Right ventricle myocardium superior (tissue), 1 donor: ENCODE results near the gene PAXX. TPM values are rescaled to one million over a fixed set of nuclear protein-coding genes. Genes with fewer than 3 reads are reported as not detected.
"Not testable (repeated sequence)": the region's sequence is repeated elsewhere in the genome, so short reads cannot be mapped to it uniquely, and the experiment has no call there.

ENCODE experiments used
- ATAC-seq: fragments of 200-7000 bp; cut with Tn5 transposase; one replicate; pipeline ENCODE4 v1.9.1; 2020; ENCODE audit warnings: mild to moderate bottlenecking; ENCODE audit not compliant: poor library complexity
- DNase-seq: peaks from one replicate; pipeline ENCODE4 v3.0.0-alpha.2; 2020
- intact Hi-C: fragments of 100-400 bp; cut with DNase I; formaldehyde crosslinking; loops from one replicate; pipeline ENCODE4 v1.11.2; 2022
- total RNA-seq: library from RNA; stranded (reverse); fragmentation: NEBNext Ultra II Directional; extraction: Animal tissue kit (Norgen Biotek cat#: 25700); gene quantifications from one replicate; pipeline ENCODE4 v1.2.1, GENCODE V29; 2021
- donor health status: DM: no; HTN: yes; CAD: no; lungs with severe emphysema.

The PAXX gene
- total RNA-seq, 1 donor from 2014 or later = 19.4 TPM

DNA sequence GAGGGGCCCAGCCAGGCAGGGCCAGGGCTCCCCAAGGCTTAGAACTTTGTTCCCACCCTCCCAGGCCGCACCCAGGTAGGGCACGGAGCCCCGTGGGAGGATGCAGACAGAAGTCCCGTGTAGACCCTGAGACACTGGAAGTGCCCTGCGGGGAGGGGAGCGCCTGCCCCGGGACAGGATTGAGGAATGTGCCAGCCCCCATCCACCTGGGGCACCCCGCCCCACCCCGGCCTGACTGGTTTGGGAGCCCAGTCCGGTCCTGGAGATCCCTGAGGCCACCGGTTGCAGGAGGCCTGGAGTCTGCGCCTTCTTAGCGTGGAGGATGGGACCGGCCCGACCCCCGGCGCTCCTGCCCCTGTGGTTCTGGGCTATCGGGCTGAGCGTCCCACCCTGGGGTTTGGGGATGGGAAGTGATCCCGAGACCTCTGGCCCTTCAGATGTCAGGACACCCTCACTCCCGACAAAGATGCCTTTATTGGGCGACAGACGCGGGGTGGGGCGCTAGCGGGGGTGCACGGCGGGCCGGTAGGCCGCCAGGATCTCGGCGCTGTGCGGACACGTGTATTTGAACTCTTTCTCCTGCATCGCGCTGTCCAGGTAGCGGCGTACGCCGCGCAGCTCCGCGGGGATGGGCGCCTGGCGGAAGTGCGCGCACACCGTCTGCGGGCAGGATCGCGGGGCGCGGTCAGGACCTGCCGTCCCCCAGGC, 2.1 kb downstream of the PAXX start:
- DNase-seq (no peak), ATAC-seq (no peak)
- intact Hi-C loops = no loop called here

DNA sequence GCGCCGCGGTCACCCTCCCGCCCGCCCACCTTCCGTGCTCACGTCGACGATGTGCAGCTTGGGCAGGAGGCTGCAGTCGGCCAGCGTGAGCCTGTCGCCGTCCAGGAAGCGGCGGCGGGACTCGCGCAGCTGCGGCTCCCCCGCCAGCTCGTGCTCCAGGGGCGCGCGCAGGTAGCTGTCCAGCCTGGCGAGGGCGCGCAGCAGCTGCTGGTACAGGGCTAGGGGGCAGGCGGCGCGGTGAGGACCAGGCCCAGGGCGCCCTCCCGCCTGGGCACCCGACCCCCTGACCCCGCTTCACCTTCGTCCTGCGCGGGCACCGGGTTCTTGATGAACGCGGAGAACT, 2.6 kb downstream of the PAXX start:
- intact Hi-C loops = no loop called here
- ATAC-seq (no peak), DNase-seq (no peak)

DNA sequence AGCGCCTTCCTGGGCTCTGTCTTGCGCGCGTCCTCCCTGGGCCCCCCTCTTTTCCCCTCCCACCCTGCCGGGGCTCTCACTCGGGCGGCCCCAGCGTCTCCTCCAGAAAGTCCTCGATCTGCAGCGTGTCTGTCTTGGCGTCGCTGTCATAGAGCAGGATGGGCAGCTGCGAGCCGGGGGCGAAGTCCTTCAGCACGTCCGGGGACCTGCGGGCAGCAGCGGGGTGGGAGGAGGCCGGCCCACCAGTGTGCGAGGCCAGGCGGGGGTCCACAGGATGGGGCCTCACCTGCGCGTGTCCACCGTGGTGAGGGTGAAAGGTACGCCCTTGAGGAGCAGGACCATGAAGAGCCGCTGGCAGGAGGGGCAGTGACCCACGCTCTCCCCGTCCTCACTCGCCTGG, 3.1 kb downstream of the PAXX start:
- intact Hi-C loops = no loop called here
- DNase-seq (no peak), ATAC-seq (no peak)

GRCh38 chr9:136995772-136996311, 3.6 kb downstream of the PAXX start:
- intact Hi-C loops = no loop called here
- no peak for DNase-seq
- no peak for ATAC-seq

GRCh38 chr9:136996361-136997292, 4.4 kb downstream of the PAXX start, which contains the start of gene CLIC3:
Gene CLIC3 (minus strand): TSS chr9:136996568. CDS start chr9:136996543, 25 bp downstream.
- ATAC-seq = no peak
- no peak for DNase-seq
- intact Hi-C loops = no loop called here

DNA sequence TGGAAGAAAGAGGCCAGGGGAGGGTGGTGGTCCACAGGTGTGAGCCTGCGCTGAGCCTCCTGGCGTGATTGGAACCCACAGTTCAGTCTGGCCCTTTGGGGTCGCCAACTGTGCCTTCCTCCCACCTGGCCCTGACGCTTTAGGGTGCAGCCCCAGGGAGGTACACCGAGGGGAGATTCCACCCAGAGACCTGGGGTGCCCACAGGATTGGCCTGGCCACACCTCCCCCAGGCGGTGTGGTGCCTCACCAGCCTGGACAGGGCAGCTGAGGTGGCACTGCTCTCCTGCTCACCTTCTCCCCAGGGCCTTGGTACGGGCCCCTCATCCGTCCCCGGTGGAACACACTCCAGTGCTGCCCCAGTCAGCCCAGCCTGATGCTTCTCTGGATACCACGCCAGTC, 5.1 kb downstream of the PAXX start:
- DNase-seq (no peak), ATAC-seq (no peak)
- intact Hi-C loops = no loop called here

DNA sequence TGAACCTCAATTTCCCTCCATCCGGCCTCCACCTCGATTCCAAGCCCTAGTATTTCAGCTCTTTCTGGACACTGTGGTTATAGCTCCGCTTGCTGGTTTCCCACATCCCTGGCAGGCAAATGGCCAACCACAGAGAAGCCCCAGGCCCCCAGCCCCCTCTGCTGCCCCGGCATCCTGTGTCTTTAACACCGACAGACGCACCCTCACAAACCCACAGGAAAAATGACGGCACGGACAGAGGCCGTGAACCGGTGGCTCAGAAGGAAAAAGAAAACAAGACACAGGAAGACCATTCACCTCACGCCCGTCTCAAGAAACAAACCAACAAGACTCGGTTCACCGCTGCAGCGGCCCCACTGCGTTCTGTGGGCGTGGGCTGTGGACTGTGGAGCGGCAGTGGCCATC, 5.6 kb downstream of the PAXX start:
- ATAC-seq = no peak
- no peak for DNase-seq
- intact Hi-C loops = no loop called here

DNA sequence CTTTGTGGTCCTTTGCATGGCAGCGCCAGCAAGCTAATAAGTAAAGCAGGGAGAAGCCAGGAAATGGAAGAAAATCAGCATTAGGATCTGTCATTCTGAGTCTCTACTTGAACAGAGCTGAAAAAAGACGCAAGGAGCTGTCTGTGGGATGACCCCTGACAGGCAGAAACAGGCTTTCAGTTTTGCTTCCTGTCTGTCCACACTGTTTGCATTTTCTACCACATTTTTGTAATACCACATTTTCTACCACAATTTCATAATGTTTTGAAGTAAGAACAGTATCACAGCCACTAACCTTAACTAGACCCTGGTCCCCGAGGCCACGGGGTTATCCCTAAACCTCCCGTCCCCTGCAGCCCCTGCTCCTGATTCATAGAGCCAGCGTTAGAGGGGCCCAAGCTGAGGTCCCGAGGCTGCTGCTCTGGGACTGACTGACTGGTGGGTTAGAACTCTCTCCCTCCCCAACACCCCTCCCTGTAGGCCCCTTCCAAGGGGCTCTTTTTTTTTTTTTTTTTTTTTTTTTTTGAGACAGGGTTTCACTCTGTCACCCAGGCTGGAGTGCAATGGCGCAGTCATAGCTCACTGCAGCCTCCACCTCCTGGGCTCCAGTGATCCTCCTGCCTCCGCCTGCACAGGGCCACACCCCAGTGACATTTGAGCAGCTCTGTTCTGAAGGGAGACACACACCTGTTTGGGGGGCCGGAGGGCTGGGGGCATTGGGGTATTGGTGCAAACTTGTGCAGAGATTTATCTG, 8.1 kb downstream of the PAXX start:
- intact Hi-C loops = no loop called here
- ATAC-seq = no peak
- no peak for DNase-seq

DNA sequence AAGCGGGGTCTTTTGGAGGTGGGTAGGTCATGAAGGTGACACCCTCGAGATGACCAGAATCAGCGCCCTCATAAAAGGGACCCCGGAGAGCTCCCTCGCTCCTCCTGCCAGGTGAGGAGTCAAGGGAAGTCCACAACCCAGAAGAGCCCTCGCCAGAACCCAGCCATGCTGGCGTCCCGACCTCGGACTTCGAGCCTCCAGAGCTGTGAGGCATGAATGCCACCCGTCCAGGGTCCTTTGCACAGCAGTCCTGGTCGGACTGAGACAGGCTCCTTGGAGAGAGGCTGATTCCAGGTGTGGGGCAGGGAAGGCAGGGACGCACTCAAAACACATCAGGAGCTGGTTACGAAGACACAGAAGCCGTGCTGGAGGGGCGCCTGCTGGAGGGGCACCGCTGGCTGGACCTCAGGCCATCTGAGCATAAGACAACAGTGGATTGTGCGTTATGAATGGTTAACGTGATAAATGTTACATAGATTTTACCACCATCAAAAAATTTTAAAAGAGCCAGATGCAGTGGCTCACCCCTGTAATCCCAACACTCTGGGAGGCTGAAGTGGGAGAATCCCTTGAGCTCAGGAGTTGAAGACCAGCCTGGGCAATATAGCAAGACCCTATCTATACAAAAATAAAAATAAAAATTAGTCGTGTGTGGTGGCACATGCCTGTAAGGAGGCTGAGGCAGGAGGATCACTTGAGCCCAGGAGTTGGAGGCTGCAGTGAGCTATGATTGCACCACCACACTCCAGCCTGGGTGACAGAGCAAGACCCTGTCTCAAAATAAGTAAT, 9.8 kb downstream of the PAXX start:
- no peak for DNase-seq
- no peak for ATAC-seq
- intact Hi-C loops = no loop called here

GRCh38 chr9:137002646-137003041, 10.4 kb downstream of the PAXX start:
- DNase-seq (no peak), ATAC-seq (no peak)
- intact Hi-C loops = no loop called here

GRCh38 chr9:137004285-137004684, 12.1 kb downstream of the PAXX start:
- intact Hi-C loops, ATAC-seq, DNase-seq: not testable (repeated sequence)

- no peak for ATAC-seq
Measured at GRCh38 chr9:137006116-137007003, 14.1 kb downstream of the PAXX start.

DNA sequence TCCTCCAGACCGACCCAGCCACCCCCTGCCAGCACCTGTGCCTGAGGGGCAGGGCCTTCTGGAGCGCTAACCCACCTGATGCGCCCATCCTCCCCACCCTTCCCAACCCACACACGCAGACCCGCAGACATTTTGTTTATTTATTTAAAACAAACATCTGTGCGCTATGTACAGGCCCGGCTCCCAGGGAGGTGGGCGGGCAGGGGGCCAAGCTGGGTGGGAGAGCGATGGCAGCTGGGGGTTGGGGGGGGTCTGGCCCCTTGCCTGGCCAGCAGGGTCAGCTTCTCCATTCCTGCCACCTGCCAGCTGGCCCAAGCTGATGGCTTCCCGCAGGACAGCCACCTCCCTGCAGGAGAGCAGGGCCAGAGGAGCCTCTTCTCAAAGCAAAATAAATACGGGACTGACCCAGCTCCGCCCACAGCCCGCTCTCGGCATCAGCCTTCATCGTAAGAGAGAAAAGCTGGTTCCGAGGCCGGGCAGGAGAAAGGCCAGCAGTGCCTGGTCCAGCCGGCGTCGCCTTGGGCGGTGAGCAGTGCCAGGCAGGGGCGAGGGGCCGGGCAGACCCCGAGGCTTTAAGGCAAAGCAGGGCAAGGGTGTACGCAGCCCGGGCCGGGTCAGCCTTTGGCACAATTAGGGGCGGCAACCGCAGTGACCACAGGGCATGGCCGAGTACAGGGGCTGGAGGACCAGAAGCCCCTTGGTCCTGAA, 15.0 kb downstream of the PAXX start:
- ATAC-seq (no peak), DNase-seq (no peak)
- intact Hi-C loops = no loop called here

More at GRCh38 chr9:137006116-137007003, 14.1 kb downstream of the PAXX start:
- DNase-seq = no peak
- intact Hi-C loops = no loop called here

DNA sequence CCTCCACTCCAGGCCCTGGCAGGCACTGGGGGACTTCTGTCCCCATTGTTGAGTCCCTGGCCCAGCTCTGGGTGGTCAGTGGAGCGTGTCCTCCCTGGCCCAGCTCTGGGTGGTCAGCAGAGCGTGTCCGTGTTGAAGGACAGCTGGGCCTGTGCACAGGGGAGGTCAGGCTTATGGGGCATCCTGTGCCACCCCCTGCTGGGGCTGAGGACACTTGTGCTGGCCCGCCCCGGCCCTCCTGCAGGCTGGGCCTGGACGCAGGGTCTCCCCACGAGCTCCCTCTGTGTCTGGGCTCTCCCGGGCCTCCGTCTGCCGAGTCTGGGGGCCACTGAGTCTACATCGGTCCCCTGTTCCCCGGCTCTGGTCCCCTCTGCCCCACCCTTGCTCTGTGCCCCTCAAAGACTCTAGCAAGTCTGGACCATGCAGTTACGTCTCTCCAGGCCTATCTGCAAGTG, 15.6 kb downstream of the PAXX start:
- ATAC-seq = no peak
- intact Hi-C loops = no loop called here
- no peak for DNase-seq

DNA sequence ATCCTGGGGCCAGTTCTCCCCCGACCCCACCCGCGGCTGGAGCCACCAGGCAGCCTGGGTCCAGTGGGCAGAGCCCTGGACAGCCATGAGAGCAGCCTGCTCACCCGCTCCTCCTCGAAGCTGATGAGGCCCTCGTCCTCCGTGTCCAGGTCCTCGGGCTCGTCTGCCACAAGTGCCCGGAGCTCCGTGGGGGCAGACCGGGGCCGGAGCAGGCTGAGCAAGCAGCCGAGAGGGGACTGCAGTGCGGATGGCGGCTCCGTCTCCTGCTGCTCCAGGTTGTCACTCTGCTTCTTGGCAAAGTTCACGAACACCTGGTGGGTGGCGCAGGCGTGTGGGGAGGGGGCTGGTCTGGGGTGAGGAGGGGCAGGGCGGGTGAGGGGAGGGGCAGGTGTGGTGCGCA, 16.1 kb downstream of the PAXX start:
- intact Hi-C loops = no loop called here
- no peak for DNase-seq
- no peak for ATAC-seq

- ATAC-seq (no peak), DNase-seq (no peak)
- intact Hi-C loops = no loop called here
Measured at GRCh38 chr9:137009217-137009616, 17.0 kb downstream of the PAXX start.
